ENCODE data around the gene SPPL3.

The SPPL3 gene

DNA sequence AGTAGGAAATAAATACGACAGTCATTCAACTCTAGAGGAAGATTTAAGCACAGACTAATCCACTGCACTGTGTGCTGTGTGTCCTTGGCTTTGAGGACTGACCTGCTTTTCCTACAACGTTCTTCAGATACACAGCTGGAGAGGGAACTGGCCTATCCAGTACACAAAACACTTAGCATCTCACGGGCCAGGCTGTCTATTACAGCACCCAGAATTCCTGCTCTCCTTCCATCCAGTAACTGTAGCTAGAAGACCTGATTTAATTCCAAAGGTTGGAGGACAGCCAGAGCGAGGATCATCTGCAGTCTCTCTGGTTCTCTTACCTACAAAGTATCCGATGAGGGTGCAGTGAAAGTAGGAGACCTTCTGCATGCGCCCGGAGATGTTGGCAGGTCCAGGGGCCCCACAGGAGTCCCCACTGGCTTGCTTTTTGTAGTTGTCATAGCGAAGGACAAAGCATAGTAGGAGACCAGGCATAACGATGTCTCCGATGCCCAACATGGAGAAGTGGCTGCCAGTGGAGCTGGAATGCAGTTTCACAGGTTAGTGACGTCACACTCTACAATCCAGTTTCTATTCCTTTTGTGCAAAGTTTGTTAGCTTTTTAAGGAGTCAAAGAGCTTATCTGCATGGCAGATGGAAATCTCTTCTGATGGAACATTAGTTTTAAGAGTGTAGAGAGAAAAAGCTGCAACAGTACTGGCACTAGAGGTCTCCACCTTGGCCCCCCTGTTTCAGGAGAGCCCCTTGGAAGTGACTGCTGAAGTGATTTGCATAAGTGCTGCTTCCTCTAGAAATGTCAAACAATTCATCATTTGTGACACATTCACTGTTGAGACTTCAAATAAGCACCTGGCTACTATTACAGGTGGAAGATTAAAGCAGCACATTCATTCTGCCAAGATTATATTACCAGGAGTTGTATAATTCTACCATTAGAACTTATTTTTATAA, 136.8 kb downstream of the SPPL3 start:
- no peak for DNase-seq (ENCODE audit: low read depth in 1 of 2, low spot score in 1 of 2)
- H3K4me3 ChIP-seq (replicated peaks; ENCODE audit: insufficient read depth, low read length): no peak overlapping the region
- TF ChIP-seq, protein P1, sequence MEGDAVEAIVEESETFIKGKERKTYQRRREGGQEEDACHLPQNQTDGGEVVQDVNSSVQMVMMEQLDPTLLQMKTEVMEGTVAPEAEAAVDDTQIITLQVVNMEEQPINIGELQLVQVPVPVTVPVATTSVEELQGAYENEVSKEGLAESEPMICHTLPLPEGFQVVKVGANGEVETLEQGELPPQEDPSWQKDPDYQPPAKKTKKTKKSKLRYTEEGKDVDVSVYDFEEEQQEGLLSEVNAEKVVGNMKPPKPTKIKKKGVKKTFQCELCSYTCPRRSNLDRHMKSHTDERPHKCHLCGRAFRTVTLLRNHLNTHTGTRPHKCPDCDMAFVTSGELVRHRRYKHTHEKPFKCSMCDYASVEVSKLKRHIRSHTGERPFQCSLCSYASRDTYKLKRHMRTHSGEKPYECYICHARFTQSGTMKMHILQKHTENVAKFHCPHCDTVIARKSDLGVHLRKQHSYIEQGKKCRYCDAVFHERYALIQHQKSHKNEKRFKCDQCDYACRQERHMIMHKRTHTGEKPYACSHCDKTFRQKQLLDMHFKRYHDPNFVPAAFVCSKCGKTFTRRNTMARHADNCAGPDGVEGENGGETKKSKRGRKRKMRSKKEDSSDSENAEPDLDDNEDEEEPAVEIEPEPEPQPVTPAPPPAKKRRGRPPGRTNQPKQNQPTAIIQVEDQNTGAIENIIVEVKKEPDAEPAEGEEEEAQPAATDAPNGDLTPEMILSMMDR (IDR thresholded peaks at IDR 0.05; ENCODE audit: insufficient read depth, low read length): no peak
- TF ChIP-seq, protein P2, sequence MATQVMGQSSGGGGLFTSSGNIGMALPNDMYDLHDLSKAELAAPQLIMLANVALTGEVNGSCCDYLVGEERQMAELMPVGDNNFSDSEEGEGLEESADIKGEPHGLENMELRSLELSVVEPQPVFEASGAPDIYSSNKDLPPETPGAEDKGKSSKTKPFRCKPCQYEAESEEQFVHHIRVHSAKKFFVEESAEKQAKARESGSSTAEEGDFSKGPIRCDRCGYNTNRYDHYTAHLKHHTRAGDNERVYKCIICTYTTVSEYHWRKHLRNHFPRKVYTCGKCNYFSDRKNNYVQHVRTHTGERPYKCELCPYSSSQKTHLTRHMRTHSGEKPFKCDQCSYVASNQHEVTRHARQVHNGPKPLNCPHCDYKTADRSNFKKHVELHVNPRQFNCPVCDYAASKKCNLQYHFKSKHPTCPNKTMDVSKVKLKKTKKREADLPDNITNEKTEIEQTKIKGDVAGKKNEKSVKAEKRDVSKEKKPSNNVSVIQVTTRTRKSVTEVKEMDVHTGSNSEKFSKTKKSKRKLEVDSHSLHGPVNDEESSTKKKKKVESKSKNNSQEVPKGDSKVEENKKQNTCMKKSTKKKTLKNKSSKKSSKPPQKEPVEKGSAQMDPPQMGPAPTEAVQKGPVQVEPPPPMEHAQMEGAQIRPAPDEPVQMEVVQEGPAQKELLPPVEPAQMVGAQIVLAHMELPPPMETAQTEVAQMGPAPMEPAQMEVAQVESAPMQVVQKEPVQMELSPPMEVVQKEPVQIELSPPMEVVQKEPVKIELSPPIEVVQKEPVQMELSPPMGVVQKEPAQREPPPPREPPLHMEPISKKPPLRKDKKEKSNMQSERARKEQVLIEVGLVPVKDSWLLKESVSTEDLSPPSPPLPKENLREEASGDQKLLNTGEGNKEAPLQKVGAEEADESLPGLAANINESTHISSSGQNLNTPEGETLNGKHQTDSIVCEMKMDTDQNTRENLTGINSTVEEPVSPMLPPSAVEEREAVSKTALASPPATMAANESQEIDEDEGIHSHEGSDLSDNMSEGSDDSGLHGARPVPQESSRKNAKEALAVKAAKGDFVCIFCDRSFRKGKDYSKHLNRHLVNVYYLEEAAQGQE (IDR thresholded peaks at IDR 0.05; ENCODE audit: insufficient replicate concordance, low read depth): no peak
- TF ChIP-seq POLR2AphosphoS5 (IDR thresholded peaks at IDR 0.05; ENCODE audit: low read depth) (no peak), SPI1 (IDR thresholded peaks at IDR 0.05; ENCODE audit: borderline replicate concordance, low read depth) (no peak), GABPA (IDR thresholded peaks at IDR 0.05; ENCODE audit: low read depth) (no peak)
- H3K27ac ChIP-seq (replicated peaks): no peak overlapping the region
- no peaks in the 10 kb centered on the region for H3K27me3 ChIP-seq (ENCODE audit: insufficient read depth, poor library complexity, severe bottlenecking)

DNA sequence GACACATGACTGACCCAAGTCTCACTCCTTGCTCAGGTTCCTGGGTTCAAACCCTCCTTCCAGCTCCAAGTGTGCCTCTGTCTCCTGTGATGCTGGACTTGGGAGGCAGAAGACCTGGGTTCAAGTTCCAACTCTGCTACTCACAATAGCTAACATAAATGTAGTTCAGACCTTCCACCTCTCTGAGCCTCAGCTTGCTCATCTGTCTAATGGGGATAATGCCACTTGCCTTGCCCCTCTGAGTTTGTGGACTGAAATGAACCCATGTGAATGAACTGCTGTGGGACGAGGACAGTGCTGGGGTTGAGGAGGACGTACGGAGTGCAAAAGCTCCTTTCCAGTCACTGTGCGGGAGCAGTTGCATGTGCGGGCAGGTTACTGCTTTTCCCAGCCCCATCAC, 137.6 kb downstream of the SPPL3 start:
- Histone ChIP-seq H3K27me3 (ENCODE audit: insufficient read depth, poor library complexity, severe bottlenecking) (no peaks in the 10 kb centered on the region), H3K27ac (replicated peaks) (no peak overlapping the region), H3K4me3 (replicated peaks; ENCODE audit: insufficient read depth, low read length) (no peak overlapping the region)
- no peak for TF ChIP-seq SPI1 (IDR thresholded peaks at IDR 0.05; ENCODE audit: borderline replicate concordance, low read depth)
- TF ChIP-seq, protein P1 (IDR thresholded peaks at IDR 0.05; ENCODE audit: insufficient read depth, low read length): no peak
- TF ChIP-seq, protein P2 (IDR thresholded peaks at IDR 0.05; ENCODE audit: insufficient replicate concordance, low read depth): no peak
- no peak for TF ChIP-seq GABPA (IDR thresholded peaks at IDR 0.05; ENCODE audit: low read depth)
- no peak for TF ChIP-seq POLR2AphosphoS5 (IDR thresholded peaks at IDR 0.05; ENCODE audit: low read depth)
- no peak for DNase-seq (ENCODE audit: low read depth in 1 of 2, low spot score in 1 of 2)

DNA sequence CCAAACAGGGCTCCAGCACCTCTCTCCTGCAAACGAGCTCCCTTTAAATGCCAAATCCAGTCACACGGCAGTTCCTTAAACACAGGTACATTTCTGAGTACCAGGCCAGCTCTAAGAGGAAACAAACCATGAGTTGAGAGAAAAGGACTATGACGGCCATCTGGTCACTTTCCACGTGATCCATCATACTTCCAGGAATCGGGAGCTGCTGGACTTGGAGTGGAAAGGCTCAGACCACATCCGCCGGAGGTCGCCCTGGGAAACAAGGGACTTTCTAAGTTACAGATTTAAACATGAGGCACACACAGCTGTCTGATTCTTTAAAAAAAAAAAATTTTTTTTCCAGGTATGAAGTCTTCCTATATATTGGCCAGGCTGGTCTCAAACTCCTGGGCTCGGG, 139.3 kb downstream of the SPPL3 start:
- TF ChIP-seq SPI1 (IDR thresholded peaks at IDR 0.05; ENCODE audit: borderline replicate concordance, low read depth) (no peak), POLR2AphosphoS5 (IDR thresholded peaks at IDR 0.05; ENCODE audit: low read depth) (no peak), GABPA (IDR thresholded peaks at IDR 0.05; ENCODE audit: low read depth) (no peak)
- TF ChIP-seq, protein P2 (IDR thresholded peaks at IDR 0.05; ENCODE audit: insufficient replicate concordance, low read depth): no peak
- TF ChIP-seq, protein P1 (IDR thresholded peaks at IDR 0.05; ENCODE audit: insufficient read depth, low read length): no peak
- Histone ChIP-seq H3K4me3 (replicated peaks; ENCODE audit: insufficient read depth, low read length) (no peak overlapping the region), H3K27me3 (ENCODE audit: insufficient read depth, poor library complexity, severe bottlenecking) (no peaks in the 10 kb centered on the region), H3K27ac (replicated peaks) (no peak overlapping the region)
- no peak for DNase-seq (ENCODE audit: low read depth in 1 of 2, low spot score in 1 of 2)

Measured in HL-60 (cell line).